ENCODE measurements around the gene DIP2C. TPM values are rescaled to one million over a fixed set of nuclear protein-coding genes. Genes with fewer than 3 reads are reported as not detected.

Gene DIP2C
- total and polyA plus RNA-seq, 8 donors, result 2.4 to 40.1 (median 21.0) TPM

DNA sequence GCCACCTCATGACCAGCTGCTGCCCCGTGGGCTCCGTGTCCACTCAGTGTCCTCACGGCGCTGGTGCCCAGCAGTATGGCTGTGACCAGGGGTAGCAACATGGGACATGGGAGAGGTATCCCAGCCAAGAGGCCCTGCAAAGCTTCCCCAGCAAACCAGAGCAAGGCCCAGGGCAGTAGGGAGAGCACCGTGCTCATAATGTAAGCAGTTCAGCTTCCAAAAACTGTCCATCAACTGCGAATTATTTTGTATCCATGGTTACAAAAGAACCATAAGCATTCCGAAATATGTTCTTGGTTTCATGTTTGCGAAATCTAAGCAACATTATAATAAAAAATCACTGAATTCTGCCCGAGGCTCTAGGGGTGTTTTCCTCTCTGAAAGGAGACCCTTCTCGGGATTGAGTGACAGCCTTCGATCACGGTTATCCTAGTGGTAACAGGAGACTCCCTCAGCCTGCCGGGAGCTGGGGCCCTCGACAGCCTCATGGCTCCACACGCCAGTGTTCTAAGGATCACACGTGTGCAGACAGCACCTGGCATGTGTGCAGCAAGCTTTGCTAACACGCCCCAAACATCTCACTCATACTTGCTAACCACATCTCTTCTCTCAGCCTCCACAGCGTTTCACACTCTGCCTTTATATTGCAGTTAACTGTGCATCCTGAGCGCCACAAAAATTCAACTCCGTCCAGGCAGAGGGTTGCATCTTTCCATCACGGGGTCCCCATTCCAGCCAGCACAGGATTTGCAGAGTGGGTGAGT, 117.6 kb downstream of the DIP2C start:
- Histone ChIP-seq H3K27ac (peak overlapping the region in 2 of 5 donors; percentile 4 to 19), H3K4me1 (peaks cover 0 to 48% (median 24%) of the 10 kb centered on the region in 4 donors), H3K27me3 (no peaks in the 10 kb centered on the region), H3K4me3 (no peak overlapping the region), H3K36me3 (no peaks in the 10 kb centered on the region), H3K9me3 (no peaks in the 10 kb centered on the region)
- intact Hi-C loops (cut with DNase I; ENCODE audit: low total_unique reads), result no loop called here
- DNase-seq, result peak in 1 of 2 donors; percentile 41
- WGBS, 5 donors, result 75 to 93% (median 84%) methylated on average over 21 of the region's 21 CpGs
- TF ChIP-seq POLR2A (IDR thresholded peaks at IDR 0.05) (no peak), POLR2AphosphoS5 (IDR thresholded peaks at IDR 0.05) (no peak), EP300 (IDR thresholded peaks at IDR 0.05) (no peak)
- TF ChIP-seq, protein P1, sequence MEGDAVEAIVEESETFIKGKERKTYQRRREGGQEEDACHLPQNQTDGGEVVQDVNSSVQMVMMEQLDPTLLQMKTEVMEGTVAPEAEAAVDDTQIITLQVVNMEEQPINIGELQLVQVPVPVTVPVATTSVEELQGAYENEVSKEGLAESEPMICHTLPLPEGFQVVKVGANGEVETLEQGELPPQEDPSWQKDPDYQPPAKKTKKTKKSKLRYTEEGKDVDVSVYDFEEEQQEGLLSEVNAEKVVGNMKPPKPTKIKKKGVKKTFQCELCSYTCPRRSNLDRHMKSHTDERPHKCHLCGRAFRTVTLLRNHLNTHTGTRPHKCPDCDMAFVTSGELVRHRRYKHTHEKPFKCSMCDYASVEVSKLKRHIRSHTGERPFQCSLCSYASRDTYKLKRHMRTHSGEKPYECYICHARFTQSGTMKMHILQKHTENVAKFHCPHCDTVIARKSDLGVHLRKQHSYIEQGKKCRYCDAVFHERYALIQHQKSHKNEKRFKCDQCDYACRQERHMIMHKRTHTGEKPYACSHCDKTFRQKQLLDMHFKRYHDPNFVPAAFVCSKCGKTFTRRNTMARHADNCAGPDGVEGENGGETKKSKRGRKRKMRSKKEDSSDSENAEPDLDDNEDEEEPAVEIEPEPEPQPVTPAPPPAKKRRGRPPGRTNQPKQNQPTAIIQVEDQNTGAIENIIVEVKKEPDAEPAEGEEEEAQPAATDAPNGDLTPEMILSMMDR (IDR thresholded peaks at IDR 0.05), result no peak

- H3K27ac ChIP-seq, result peak overlapping the region in 2 of 5 donors; percentile 4 to 19
- H3K9me3 ChIP-seq, result no peaks in the 10 kb centered on the region
- no peaks in the 10 kb centered on the region for H3K36me3 ChIP-seq
- peaks cover 0 to 41% (median 24%) of the 10 kb centered on the region in 4 donors for H3K4me1 ChIP-seq
- no peaks in the 10 kb centered on the region for H3K27me3 ChIP-seq
- no peak overlapping the region for H3K4me3 ChIP-seq
- intact Hi-C loops (cut with DNase I; ENCODE audit: low total_unique reads), result no loop called here
- WGBS, 5 donors, result 72 to 90% (median 83%) methylated on average over 13 of the region's 13 CpGs
- TF ChIP-seq, protein P1 (IDR thresholded peaks at IDR 0.05), result no peak
- TF ChIP-seq POLR2AphosphoS5 (IDR thresholded peaks at IDR 0.05) (no peak), EP300 (IDR thresholded peaks at IDR 0.05) (no peak), POLR2A (IDR thresholded peaks at IDR 0.05) (no peak)
- DNase-seq, result no peak
Observed at GRCh38 chr10:571166-571565, 118.3 kb downstream of the DIP2C start.

- no peak overlapping the region for H3K4me3 ChIP-seq
- DNase-seq, result peak in 1 of 2 donors; percentile 58
- peaks cover 0 to 40% (median 22%) of the 10 kb centered on the region in 4 donors for H3K4me1 ChIP-seq
- peak overlapping the region in 2 of 5 donors; percentile 4 to 19 for H3K27ac ChIP-seq
- H3K36me3 ChIP-seq, result no peaks in the 10 kb centered on the region
- no peaks in the 10 kb centered on the region for H3K9me3 ChIP-seq
- 81 to 95% (median 92%) methylated on average over 16 to 20 of the region's 20 CpGs for WGBS, 5 donors
- H3K27me3 ChIP-seq, result no peaks in the 10 kb centered on the region
- TF ChIP-seq EP300 (IDR thresholded peaks at IDR 0.05), result no peak
- no peak for TF ChIP-seq POLR2AphosphoS5 (IDR thresholded peaks at IDR 0.05)
- TF ChIP-seq POLR2A (IDR thresholded peaks at IDR 0.05), result no peak
- TF ChIP-seq, protein P1 (IDR thresholded peaks at IDR 0.05), result no peak
- intact Hi-C loops (cut with DNase I; ENCODE audit: low total_unique reads), result no loop called here
Observed at GRCh38 chr10:570628-571163, 118.8 kb downstream of the DIP2C start.

GRCh38 chr10:569961-570627, 119.4 kb downstream of the DIP2C start:
- intact Hi-C loops (cut with DNase I; ENCODE audit: low total_unique reads), result no loop called here
- no peak for DNase-seq
- Histone ChIP-seq H3K4me3 (no peak overlapping the region), H3K9me3 (no peaks in the 10 kb centered on the region), H3K27me3 (no peaks in the 10 kb centered on the region), H3K4me1 (peaks cover 0 to 38% (median 16%) of the 10 kb centered on the region in 4 donors), H3K36me3 (no peaks in the 10 kb centered on the region), H3K27ac (no peak overlapping the region)
- WGBS, 5 donors, result 86 to 95% (median 93%) methylated on average over 7 of the region's 7 CpGs
- TF ChIP-seq POLR2A (IDR thresholded peaks at IDR 0.05) (no peak), POLR2AphosphoS5 (IDR thresholded peaks at IDR 0.05) (no peak), EP300 (IDR thresholded peaks at IDR 0.05) (no peak)
- TF ChIP-seq, protein P1 (IDR thresholded peaks at IDR 0.05), result no peak

All from stomach (tissue), 9 donors.